Small intestine (tissue), 7 donors: ENCODE measurements around the gene CAPS. TPM values are rescaled to one million over a fixed set of nuclear protein-coding genes. Genes with fewer than 3 reads are reported as not detected.

Source experiments
- DNase-seq, 2 donors: peaks; one replicate each; pipeline versions ENCODE4 v3.0.0 to v3.0.0-alpha.2; 2013
- FAIRE-seq: peaks from 2 replicates; lab custom pipeline; 2012; peaks lifted over from hg19 to GRCh38; lab: Jason Lieb, UNC
- H3K27ac ChIP-seq, 3 donors: one replicate each; pipeline ENCODE4 v1.5.1; 2013; ENCODE audit warnings: low read length in 2 of 3, mild to moderate bottlenecking in 2 of 3, control low read depth in 1 of 3, inconsistent platforms in 1 of 3, low read depth in 1 of 3, moderate library complexity in 1 of 3
- H3K27me3 ChIP-seq, 3 donors: one replicate each; pipeline ENCODE4 v1.6.1; 2013; ENCODE audit warnings: low read length in 3 of 3, inconsistent platforms in 1 of 3; ENCODE audit not compliant: control insufficient read depth in 3 of 3, insufficient read depth in 3 of 3
- H3K36me3 ChIP-seq, 3 donors: one replicate each; pipeline ENCODE4 v1.6.1; 2013; ENCODE audit warnings: low read length in 3 of 3, inconsistent platforms in 1 of 3, low read depth in 1 of 3, mild to moderate bottlenecking in 1 of 3, moderate library complexity in 1 of 3; ENCODE audit not compliant: control insufficient read depth in 3 of 3, insufficient read depth in 2 of 3
- H3K4me1 ChIP-seq, 3 donors: one replicate each; pipeline ENCODE4 v1.6.1; 2013; ENCODE audit warnings: low read length in 2 of 3, inconsistent platforms in 1 of 3, low read depth in 1 of 3, mild to moderate bottlenecking in 1 of 3, moderate library complexity in 1 of 3; ENCODE audit not compliant: control insufficient read depth in 3 of 3, insufficient read depth in 2 of 3
- H3K4me3 ChIP-seq, 3 donors: one replicate each; pipeline ENCODE4 v1.5.1; 2013; ENCODE audit warnings: low read length in 3 of 3, control low read depth in 1 of 3, inconsistent platforms in 1 of 3, low read depth in 1 of 3, mild to moderate bottlenecking in 1 of 3, moderate library complexity in 1 of 3
- H3K9me3 ChIP-seq, 2 donors: one replicate each; pipeline ENCODE4 v1.6.1; 2013; ENCODE audit warnings: low read depth in 1 of 2, low read length in 1 of 2; ENCODE audit not compliant: control insufficient read depth in 2 of 2, insufficient read depth in 1 of 2
- WGBS, 3 donors: extraction: QIAGEN DNeasy Blood & Tissue Kit; methylation state at CpG; one replicate each; pipeline ENCODE4 v1.1.7; 2013; 5-methylcytosine and 5-hydroxymethylcytosine counted together
- polyA plus RNA-seq, 4 donors: library from polyadenylated mRNA; stranded (reverse) in 3 of 4; unstranded in 1 of 4; fragments of 200-250 nt in 3 of 4; fragments of 120-200 nt in 1 of 4; gene quantifications; one replicate each; pipeline versions ENCODE4 v1.2.1 to v1.2.3, GENCODE V29; 2013
- donor health status: healthy with polysubstance abuse.
- donor health status: control.
- donor health status: control.
- donor health status: Bipolar disorder and iron deficiency.
- donor health status: healthy.

The CAPS gene
- polyA plus RNA-seq, 4 donors, result 8.7 to 22.7 (median 15.4) TPM

- no peaks in the 10 kb centered on the region for H3K9me3 ChIP-seq
- peaks cover 0 to 66% (median 0%) of the 10 kb centered on the region in 3 donors for H3K36me3 ChIP-seq
- H3K27ac ChIP-seq, result peak overlapping the region in 2 of 3 donors; percentile 23 to 71
- DNase-seq, result no peak
- peaks cover 2 to 51% (median 37%) of the 10 kb centered on the region in 3 donors for H3K4me1 ChIP-seq
- no peak for FAIRE-seq
- no peaks in the 10 kb centered on the region for H3K27me3 ChIP-seq
- 74 to 86% (median 76%) methylated on average over 13 of the region's 13 CpGs for WGBS, 3 donors
- H3K4me3 ChIP-seq, result no peak overlapping the region
These were observed 35.8 kb downstream of the CAPS start for GRCh38 chr19:5949792-5950305.

- no peak overlapping the region for H3K4me3 ChIP-seq
- 56 to 75% (median 70%) methylated on average over 3 of the region's 3 CpGs for WGBS, 3 donors
- H3K4me1 ChIP-seq, result peaks cover 2 to 57% (median 37%) of the 10 kb centered on the region in 3 donors
- FAIRE-seq, result no peak
- H3K9me3 ChIP-seq, result no peaks in the 10 kb centered on the region
- DNase-seq, result no peak
- peaks cover 0 to 64% (median 0%) of the 10 kb centered on the region in 3 donors for H3K36me3 ChIP-seq
- H3K27ac ChIP-seq, result no peak overlapping the region
- no peaks in the 10 kb centered on the region for H3K27me3 ChIP-seq
These were observed 36.7 kb downstream of the CAPS start for GRCh38 chr19:5950741-5951140.

- WGBS, 3 donors, result 32 to 50% (median 45%) methylated on average over 19 of the region's 19 CpGs
- Histone ChIP-seq H3K9me3 (no peaks in the 10 kb centered on the region), H3K4me1 (peaks cover 2 to 57% (median 37%) of the 10 kb centered on the region in 3 donors), H3K27me3 (no peaks in the 10 kb centered on the region), H3K36me3 (peaks cover 0 to 57% (median 0%) of the 10 kb centered on the region in 3 donors), H3K27ac (peak overlapping the region in 1 of 3 donors; percentile 41), H3K4me3 (no peak overlapping the region)
- FAIRE-seq (no peak), DNase-seq (no peak)
These were observed 37.3 kb downstream of the CAPS start for GRCh38 chr19:5951338-5951861.

- FAIRE-seq (no peak), DNase-seq (no peak)
- H3K27ac ChIP-seq, result peak overlapping the region in 2 of 3 donors; percentile 11 to 25
- no peak overlapping the region for H3K4me3 ChIP-seq
- H3K9me3 ChIP-seq, result no peaks in the 10 kb centered on the region
- peaks cover 0 to 56% (median 0%) of the 10 kb centered on the region in 3 donors for H3K36me3 ChIP-seq
- WGBS, 3 donors, result 71 to 87% (median 83%) methylated on average over 18 of the region's 18 CpGs
- no peaks in the 10 kb centered on the region for H3K27me3 ChIP-seq
- H3K4me1 ChIP-seq, result peaks cover 2 to 60% (median 37%) of the 10 kb centered on the region in 3 donors
These were observed 38.4 kb downstream of the CAPS start for GRCh38 chr19:5952193-5953029.

- FAIRE-seq, result no peak
These were observed 39.1 kb downstream of the CAPS start for GRCh38 chr19:5953030-5953589.

GRCh38 chr19:5953680-5954213 is 39.7 kb downstream of the CAPS start:
- DNase-seq (no peak), FAIRE-seq (no peak)
- peak overlapping the region in 2 of 3 donors; percentile 43 to 63 for H3K27ac ChIP-seq
- H3K36me3 ChIP-seq, result peaks cover 0 to 55% (median 0%) of the 10 kb centered on the region in 3 donors
- no peak overlapping the region for H3K4me3 ChIP-seq
- peaks cover 2 to 64% (median 33%) of the 10 kb centered on the region in 3 donors for H3K4me1 ChIP-seq
- H3K27me3 ChIP-seq, result no peaks in the 10 kb centered on the region
- H3K9me3 ChIP-seq, result no peaks in the 10 kb centered on the region
- 65 to 74% (median 68%) methylated on average over 17 of the region's 17 CpGs for WGBS, 3 donors

More at GRCh38 chr19:5953030-5953589, 39.1 kb downstream of the CAPS start:
- Histone ChIP-seq H3K36me3 (peaks cover 0 to 54% (median 0%) of the 10 kb centered on the region in 3 donors), H3K27me3 (no peaks in the 10 kb centered on the region), H3K4me1 (peaks cover 2 to 61% (median 37%) of the 10 kb centered on the region in 3 donors), H3K4me3 (no peak overlapping the region), H3K27ac (peak overlapping the region in 1 of 3 donors; percentile 83), H3K9me3 (no peaks in the 10 kb centered on the region)
- DNase-seq, result no peak
- WGBS, 3 donors, result 55 to 72% (median 72%) methylated on average over 5 of the region's 5 CpGs

GRCh38 chr19:5954293-5954692 is 40.2 kb downstream of the CAPS start:
- Histone ChIP-seq H3K36me3 (peaks cover 0 to 57% (median 0%) of the 10 kb centered on the region in 3 donors), H3K4me3 (no peak overlapping the region), H3K9me3 (no peaks in the 10 kb centered on the region), H3K4me1 (peaks cover 2 to 60% (median 29%) of the 10 kb centered on the region in 3 donors), H3K27ac (peak overlapping the region; percentile 14 to 63 (median 43)), H3K27me3 (no peaks in the 10 kb centered on the region)
- FAIRE-seq (no peak), DNase-seq (no peak)
- whole genome bisulfite sequencing, 3 donors, result 32 to 46% (median 44%) methylated on average over 6 of the region's 6 CpGs

- WGBS, 3 donors, result 71 to 85% (median 81%) methylated on average over 3 of the region's 3 CpGs
- Histone ChIP-seq H3K27me3 (no peaks in the 10 kb centered on the region), H3K4me1 (peaks cover 4 to 71% (median 30%) of the 10 kb centered on the region in 3 donors), H3K4me3 (no peak overlapping the region), H3K27ac (no peak overlapping the region), H3K9me3 (no peaks in the 10 kb centered on the region), H3K36me3 (peaks cover 0 to 55% (median 0%) of the 10 kb centered on the region in 3 donors)
- DNase-seq, result no peak
- FAIRE-seq, result no peak
These were observed 41.5 kb downstream of the CAPS start for GRCh38 chr19:5955636-5955935.
